HepG2 (cell line): ENCODE measurements around the gene SLC9B2. TPM values are rescaled to one million over a fixed set of nuclear protein-coding genes. Genes with fewer than 3 reads are reported as not detected.
A peak's percentile ranks its signal among the peaks of the same experiment; 100 is the strongest.

Experiments
- ATF1 ChIP-seq: IDR thresholded peaks from 2 replicates; pipeline ENCODE4 v1.6.1; 2016; ENCODE audit warnings: mild to moderate bottlenecking, control low read depth
- MYC ChIP-seq: sonication (generic); formaldehyde crosslinking; IDR thresholded peaks from 2 replicates; pipeline ENCODE4 v1.9.0; 2021; ENCODE audit warnings: missing genetic modification reagents, borderline replicate concordance
- NAIF1 ChIP-seq: sonication (generic); formaldehyde crosslinking; IDR thresholded peaks from 2 replicates; pipeline ENCODE4 v1.5.0; 2020; ENCODE audit warnings: mild to moderate bottlenecking, missing genetic modification reagents, borderline replicate concordance
- NR2F2 ChIP-seq: IDR thresholded peaks from 2 replicates; pipeline ENCODE4 v1.6.1; 2012; ENCODE audit warnings: low read depth, inconsistent platforms, borderline replicate concordance
- PRMT3 ChIP-seq: sonication (generic); formaldehyde crosslinking; IDR thresholded peaks from 2 replicates; pipeline ENCODE4 v1.8.1; 2022; ENCODE audit warnings: low read depth, mild to moderate bottlenecking, moderate library complexity, missing genetic modification reagents, borderline replicate concordance
- STAT6 ChIP-seq: sonication (generic); formaldehyde crosslinking; IDR thresholded peaks from 2 replicates; pipeline ENCODE4 v1.4.0; 2020; ENCODE audit warnings: missing genetic modification reagents, mild to moderate bottlenecking, borderline replicate concordance
- THAP11 ChIP-seq: IDR thresholded peaks from 2 replicates; pipeline ENCODE4 v1.6.1; 2016; ENCODE audit warnings: missing biosample characterization, missing genetic modification reagents
- ZNF367 ChIP-seq: sonication (generic); formaldehyde crosslinking; IDR thresholded peaks from 2 replicates; pipeline ENCODE4 v1.4.0; 2020; ENCODE audit warnings: missing genetic modification reagents, borderline replicate concordance
- ZNF383 ChIP-seq: sonication (generic); formaldehyde crosslinking; IDR thresholded peaks from 2 replicates; pipeline ENCODE4 v1.4.0; 2020; ENCODE audit warnings: missing genetic modification reagents, mild to moderate bottlenecking, borderline replicate concordance
- ZNF407 ChIP-seq: sonication (generic); formaldehyde crosslinking; IDR thresholded peaks from one replicate; pipeline ENCODE4 v1.5.1; 2020; ENCODE audit warnings: mild to moderate bottlenecking, missing genetic modification reagents; ENCODE audit errors: not compliant biosample characterization
- ZNF512B ChIP-seq: sonication (generic); formaldehyde crosslinking; IDR thresholded peaks from 2 replicates; pipeline ENCODE4 v1.5.1; 2020; ENCODE audit warnings: missing genetic modification reagents, mild to moderate bottlenecking, borderline replicate concordance
- ZNF572 ChIP-seq: sonication (generic); formaldehyde crosslinking; IDR thresholded peaks from 2 replicates; pipeline ENCODE4 v1.5.1; 2020; ENCODE audit warnings: mild to moderate bottlenecking, missing genetic modification reagents
- polyA plus RNA-seq, 8 experiments: library from polyadenylated mRNA; depleted of rRNA in 3 of 8; stranded (reverse) in 7 of 8; unstranded in 1 of 8; fragments of >200 nt; fragmentation: Illumina TruSeq in 4 of 8; extraction: Trizol in 4 of 8; gene quantifications; 2 replicates each; pipeline versions ENCODE4 v1.2.1 to v1.2.3, GENCODE V29; 2011 to 2016; ENCODE audit warnings: low read depth in 4 of 8, missing spikeins in 1 of 8, mixed read lengths in 1 of 8; ENCODE audit not compliant: insufficient read depth in 1 of 8
- total RNA-seq, 5 experiments: library from RNA; depleted of rRNA; stranded (reverse); fragments of >200 nt; fragmentation: Illumina TruSeq; extraction: Trizol; gene quantifications; 2 replicates each; pipeline ENCODE4 v1.2.3, GENCODE V29; 2016; ENCODE audit warnings: low read depth in 1 of 5

The SLC9B2 gene
- total and polyA plus RNA-seq, 2 of the 13 experiments (the other 11 are each of a cell fraction or from before 2014, with no cell fraction given): 23.5 to 38.5 TPM

GRCh38 chr4:103019308-103020124, 57.0 kb downstream of the SLC9B2 start, which contains the start of gene SLC9B1 (continued):
- TF ChIP-seq ZNF407: peak; percentile 78
- peak; percentile 90; the same call in 1 of the 2 replicates for TF ChIP-seq MYC (CRISPR knock-in tag)
- TF ChIP-seq STAT6: no peak
- TF ChIP-seq NR2F2: no peak
- no peak for TF ChIP-seq ZNF512B (CRISPR knock-in tag)
- peak; percentile 95 for TF ChIP-seq ATF1 (CRISPR knock-in tag)
- peak; percentile 50; the same call in 1 of the 2 replicates for TF ChIP-seq NAIF1 (CRISPR knock-in tag)
- no peak for TF ChIP-seq ZNF572 (CRISPR knock-in tag)
- TF ChIP-seq ZNF367 (CRISPR knock-in tag): no peak
- TF ChIP-seq ZNF383 (CRISPR knock-in tag): no peak
- TF ChIP-seq PRMT3 (CRISPR knock-in tag): no peak
- peak; percentile 89 for TF ChIP-seq THAP11
